KG1 (cell line): ENCODE data around the gene FBXW5.

Source experiments
- DNase-seq: peaks from one replicate; lab custom pipeline; 2025; lab: John Stamatoyannopoulos, UW

The FBXW5 gene

GRCh38 chr9:136934277-136934676, 10.3 kb downstream of the FBXW5 start:
- DNase-seq, result no peak

GRCh38 chr9:136931611-136932130, 12.9 kb downstream of the FBXW5 start:
- no peak for DNase-seq

GRCh38 chr9:136930014-136930413, 14.5 kb downstream of the FBXW5 start:
- no peak for DNase-seq

DNA sequence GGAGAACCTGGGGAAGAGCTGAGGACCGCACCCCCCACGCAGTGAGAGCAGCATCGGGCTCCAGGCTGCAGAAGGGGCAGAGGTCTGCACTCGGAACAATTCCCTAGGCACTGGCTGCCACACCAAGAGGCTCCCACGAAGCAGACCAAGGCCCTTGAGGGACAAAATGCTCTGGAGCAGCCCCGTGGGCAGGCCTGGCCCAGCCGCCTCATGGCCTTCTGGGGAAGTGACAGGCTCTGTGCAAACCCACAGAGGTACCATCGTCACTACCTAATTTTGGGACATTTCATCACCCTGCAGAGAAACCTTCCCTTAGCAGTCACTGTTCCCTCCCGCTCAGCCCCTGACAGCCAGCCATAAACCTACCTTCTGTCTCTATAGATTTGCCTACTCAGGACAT, 15.9 kb downstream of the FBXW5 start:
- no peak for DNase-seq

DNA sequence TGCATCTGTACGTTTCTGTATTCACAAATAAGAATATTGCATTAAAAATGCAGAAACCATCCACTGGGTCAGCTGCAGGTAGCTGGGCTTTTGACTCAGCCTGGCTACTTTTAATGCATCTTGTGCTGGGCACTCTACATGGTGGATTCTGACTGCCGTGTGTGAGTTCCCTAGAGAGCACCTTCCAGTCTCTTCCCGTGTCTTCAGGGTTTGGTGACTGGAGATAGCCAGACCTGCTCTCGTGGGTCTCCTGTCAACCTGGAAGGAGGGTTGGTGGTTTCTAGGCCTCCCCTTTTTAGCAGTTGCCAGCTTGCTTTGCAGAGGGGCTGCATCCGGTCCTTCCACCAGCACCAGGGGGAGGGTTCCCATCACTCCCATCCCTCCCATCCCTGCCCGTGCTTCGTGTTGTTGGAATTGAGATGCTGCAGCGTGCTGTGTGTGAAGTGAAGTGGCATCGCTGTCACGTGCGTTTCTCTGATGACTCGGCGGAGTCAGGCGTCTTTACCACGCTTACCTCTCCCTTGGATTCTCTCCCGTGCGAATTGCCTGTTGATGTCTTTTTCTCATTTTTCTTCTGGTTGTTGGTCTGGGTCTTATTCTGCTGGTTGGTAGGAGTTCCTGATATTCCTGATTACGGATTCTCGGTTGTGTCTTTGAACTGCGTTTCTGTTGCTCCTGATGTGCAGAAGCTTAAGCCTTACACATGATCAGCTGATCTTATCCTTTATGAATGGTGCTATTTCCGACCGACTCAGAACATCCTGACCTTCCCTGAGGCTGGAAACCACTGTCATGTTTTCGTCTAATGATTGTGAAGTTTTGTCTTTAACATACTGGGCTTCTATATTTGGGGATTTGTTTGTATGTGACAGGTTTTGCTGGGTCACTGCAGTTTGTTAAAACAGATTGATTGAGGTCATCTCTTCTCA, 16.9 kb downstream of the FBXW5 start:
- no peak for DNase-seq

DNA sequence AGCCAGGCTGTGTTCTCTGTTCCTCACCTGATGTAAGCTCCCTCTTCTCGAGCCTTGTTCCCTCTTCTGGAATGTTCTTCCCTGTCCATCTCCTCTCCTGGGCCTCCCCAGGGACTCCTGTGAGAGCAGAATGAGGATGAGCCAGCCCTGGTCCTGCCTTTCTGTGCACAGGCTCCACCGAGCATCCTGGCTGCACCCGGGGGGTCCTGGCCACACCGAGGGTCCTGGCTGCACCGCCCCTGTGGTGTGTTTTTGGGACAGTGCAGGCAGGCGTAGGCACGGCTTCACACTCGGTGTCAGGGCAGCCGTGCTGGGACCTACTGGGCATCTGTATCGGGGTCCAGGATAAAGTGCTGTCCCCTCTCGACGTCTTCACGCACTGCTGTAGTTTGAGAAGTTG, 17.8 kb downstream of the FBXW5 start:
- no peak for DNase-seq

GRCh38 chr9:136926154-136926704, 18.3 kb downstream of the FBXW5 start:
- no peak for DNase-seq

DNA sequence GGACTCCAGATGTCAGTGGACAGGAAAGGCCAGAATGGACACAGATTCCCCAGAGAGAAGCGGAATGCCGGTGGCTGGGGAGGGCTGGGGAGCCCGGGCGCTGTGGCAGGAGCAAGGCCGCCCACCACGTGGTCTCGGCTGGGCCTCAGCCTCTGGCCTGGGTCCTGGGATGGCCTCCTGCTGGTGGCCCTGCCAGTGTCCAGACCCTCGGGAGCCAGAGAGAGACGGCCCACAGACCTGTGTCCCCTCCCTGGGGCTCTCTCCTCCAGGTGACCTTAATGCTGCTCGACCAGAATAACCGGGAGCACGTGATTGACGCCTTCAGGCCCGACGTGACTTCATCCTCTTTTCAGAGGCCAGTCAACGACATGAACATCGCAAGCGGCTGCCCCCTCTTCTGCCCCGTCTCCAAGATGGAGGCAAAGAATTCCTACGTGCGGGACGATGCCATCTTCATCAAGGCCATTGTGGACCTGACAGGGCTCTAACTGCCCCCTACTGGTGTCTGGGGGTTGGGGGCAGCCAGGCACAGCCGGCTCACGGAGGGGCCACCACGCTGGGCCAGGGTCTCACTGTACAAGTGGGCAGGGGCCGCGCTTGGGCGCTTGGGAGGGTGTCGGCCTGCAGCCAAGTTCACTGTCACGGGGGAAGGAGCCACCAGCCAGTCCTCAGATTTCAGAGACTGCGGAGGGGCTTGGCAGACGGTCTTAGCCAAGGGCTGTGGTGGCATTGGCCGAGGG, 19.0 kb downstream of the FBXW5 start:
- no peak for DNase-seq

DNA sequence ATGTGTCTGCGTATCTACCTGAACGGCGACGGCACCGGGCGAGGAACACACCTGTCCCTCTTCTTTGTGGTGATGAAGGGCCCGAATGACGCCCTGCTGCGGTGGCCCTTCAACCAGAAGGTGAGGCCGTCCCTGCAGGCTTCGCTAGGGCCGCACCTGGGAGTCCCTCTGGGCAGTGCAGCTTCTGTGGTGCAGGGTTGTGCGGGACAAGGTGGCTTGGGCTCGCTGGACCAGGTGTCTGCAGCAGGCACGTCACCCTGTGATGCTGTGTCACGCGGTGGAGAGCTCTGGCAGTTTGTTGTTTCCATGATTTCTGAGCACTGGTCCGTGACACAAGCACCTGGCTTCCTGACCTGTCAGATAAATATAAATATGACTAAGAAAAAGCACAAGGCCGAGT, 20.7 kb downstream of the FBXW5 start:
- DNase-seq, result no peak

- DNase-seq, result no peak
These were observed 22.0 kb downstream of the FBXW5 start for GRCh38 chr9:136922540-136922939.

GRCh38 chr9:136921718-136922117, 22.8 kb downstream of the FBXW5 start:
- DNase-seq, result no peak

- no peak for DNase-seq
These were observed 23.2 kb downstream of the FBXW5 start for GRCh38 chr9:136921307-136921706.

GRCh38 chr9:136920734-136921231, 23.8 kb downstream of the FBXW5 start:
- DNase-seq, result no peak

DNA sequence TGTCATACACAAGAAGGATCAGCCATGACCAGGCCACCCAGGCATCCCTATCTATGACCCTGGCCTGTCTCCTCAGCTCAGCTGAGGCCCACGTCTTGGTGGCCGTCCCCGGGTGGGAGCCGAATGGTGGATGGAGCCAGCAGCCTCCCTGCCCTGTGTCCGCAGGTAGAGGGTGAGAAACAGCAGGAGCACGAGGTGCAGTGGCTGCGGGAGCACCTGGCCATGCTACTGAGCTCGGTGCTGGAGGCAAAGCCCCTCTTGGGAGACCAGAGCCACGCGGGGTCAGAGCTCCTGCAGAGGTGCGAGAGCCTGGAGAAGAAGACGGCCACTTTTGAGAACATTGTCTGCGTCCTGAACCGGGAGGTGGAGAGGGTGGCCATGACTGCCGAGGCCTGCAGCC, 24.5 kb downstream of the FBXW5 start:
- DNase-seq, result no peak

DNA sequence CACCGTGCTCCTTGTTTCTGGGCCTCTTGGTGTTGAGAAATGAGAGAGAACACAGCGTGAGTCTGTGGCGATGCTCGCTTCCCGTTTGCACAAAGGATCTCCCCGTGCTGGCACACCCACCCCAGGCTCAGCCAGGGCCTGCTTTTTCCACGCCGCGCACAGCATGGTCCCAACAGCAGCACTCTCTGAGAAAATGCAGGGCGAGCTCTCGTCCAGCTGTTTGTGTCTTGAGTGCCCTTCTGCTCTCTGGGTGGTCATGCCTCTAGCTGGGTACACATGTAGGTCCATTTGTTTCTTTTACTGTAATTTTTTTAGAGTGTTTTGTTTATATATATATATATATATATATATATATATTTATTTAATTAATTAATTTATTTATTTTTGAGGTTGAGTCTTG, 26.6 kb downstream of the FBXW5 start:
- DNase-seq, result no peak

DNA sequence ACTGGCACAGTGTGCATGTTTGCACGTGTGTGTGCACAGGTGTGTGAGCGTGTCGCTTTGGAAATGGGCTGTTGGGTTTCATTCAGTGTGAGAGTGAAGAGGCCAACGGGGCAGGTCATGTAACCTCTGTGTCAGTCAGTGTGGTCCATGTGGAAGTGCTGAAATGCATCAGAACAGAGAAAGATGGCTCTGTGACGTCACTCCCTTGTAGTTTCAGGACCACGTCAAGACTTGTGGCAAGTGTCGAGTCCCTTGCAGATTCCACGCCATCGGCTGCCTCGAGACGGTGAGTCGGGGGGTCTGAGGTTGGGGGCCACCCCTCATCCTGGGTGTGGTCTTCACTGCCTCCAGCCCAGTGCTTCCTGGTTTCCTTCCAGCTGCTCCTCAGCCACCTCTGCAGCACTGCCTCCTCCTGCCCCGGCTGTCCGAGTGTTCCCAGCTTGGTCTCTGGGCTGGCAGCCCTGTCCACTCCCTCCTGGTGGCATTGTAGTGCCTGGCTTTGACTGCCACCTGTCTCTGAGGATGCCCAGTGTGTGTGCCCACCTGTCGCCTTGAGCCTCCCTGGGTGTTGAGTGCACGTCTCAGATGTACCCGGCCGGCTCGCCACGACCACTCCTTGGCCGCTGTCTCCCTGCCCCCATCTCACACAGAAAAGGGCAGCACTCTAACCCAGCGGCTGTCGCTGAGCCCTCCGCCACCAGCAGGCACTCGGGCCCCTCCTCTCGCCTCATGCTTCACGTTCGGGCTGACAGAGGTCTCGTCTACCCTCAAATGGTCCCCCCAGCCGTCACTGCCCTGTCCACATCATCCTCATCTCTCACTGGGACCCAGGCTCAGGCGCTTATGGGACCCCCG, 28.0 kb downstream of the FBXW5 start:
- no peak for DNase-seq

DNA sequence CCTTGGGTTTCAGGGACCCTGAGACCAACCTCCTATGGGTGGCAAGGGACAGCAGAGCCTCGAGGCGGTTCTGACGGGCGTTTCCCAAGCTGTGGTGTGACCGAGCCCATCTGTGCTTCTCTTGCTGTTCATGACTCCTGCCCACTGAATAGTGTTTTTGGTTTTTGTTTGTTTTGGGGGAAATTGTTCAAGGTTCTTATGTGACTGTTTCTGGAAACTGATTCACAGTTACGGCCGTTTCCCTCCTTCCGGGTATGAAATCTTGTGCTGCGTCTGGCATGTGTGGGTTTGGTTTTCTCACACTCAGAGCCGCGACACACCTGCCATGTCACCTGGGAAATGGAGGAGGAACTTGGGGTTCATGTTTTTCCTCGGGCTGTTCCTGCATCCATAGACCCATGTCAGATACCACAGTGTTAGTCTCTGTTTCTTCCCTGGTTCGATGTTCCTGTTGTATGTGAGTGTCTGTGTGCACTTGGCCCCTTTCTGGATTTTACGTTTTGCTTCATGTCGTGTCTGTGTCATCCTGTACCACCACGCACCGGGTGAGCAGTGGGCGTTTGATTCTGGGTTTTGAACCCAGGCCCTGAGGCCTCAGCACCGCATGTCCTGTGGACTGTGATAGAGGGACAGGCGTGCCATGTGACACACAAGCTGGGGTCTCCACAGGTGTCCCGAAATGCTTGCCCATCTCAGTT, 28.8 kb downstream of the FBXW5 start:
- no peak for DNase-seq

DNA sequence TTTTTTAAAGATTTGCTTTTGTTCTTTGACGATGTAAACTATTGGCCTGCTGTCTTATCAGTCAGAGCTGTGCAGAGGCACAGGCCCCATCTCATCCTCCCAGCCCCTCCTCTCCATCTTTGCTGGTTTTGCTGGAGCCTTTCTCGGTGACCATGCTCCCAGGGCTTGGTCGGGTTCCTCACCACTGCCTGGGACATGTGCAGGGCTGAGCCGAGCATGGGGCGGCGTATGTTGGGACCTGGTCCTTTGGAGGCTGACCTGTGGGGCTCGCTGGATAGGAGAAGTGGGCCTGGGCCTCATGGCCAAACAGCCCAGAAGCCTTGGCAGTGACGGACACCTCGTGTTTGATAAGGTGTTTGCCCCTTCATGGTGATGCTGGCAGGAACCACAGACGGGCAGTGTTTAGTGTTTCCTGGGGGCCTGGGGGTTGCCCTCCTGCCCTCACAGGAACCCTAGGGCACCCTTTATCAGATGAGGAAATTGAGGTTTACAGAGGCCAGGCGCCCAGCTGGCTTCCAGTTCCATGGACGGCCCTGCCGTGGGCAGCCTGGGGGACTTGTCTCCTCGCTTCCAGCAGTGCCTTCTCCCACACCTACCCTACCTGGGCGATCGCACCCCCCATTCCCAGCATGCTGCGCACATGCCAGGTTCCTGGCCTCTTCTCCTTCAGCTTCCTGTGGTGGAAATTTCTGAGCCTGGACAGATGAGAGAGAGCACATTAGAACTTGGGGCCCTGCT, 30.7 kb downstream of the FBXW5 start:
- DNase-seq, result no peak

DNA sequence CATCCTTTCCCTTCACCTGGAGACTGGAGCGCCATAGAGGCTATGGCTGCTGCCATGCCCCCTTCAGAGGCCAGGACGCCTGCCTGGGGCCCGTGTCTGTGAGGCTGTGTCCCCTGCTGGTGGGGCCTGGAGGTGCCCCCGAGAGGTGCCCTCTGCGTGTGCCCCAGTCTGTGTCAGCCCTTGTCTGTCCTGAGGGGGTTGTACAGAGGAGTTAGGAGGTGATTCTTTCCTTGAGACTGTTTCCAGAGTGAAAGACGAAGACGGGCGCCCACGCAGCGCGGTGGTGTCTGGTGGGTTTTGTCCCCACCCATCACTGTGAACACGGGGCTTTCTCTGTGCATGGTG, 33.7 kb downstream of the FBXW5 start:
- DNase-seq, result no peak

DNA sequence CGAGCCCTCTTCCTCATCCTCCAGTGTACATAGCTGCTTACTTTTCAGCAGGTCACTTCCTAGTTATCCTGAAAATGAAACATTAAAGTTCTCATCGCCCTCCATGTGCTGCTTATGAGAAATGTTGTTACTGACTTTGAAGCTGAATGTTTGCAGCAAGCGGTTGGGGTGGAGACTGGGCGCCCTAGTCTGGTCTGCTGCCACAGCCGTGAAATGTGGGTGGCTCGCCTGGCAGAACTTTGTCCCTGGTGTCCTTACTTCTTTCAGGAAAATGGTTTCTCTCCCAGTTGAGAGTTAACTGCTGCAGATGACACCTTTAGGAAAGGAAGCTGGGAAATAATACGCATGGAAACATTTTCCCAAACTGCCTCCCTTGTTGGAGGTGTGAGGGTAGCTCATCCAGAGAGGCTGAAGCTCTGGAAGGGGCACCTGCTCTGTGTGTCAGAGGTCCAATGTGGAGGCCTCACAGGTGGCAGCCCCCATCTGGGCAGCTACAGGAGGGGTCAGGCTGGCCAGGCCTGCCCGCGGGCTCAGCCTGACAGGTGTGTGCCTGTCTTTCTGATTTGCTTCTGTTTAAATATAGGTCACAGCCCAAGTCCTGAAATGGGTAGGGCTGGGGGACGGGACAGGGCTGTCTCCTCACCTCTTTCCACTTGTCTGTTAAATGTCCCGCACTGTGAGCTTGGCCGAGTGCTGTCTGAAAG, 34.2 kb downstream of the FBXW5 start:
- DNase-seq, result no peak
